HG02938 (cell line): Measurements from ENCODE around the gene ZRANB1.

Experiments
- ATAC-seq: cut with Tn5 transposase; IDR thresholded peaks from one replicate; pipeline ENCODE4 v1.9.1; 2021; ENCODE audit warnings: mild to moderate bottlenecking, moderate library complexity; ENCODE audit not compliant: unreplicated experiment

The ZRANB1 gene

GRCh38 chr10:125033146-125033924 is 91.4 kb downstream of the ZRANB1 start:
- ATAC-seq: no peak

- no peak for ATAC-seq
Observed at GRCh38 chr10:125034675-125035074, 92.8 kb downstream of the ZRANB1 start.

GRCh38 chr10:125035136-125035535 is 93.2 kb downstream of the ZRANB1 start:
- ATAC-seq: no peak

- no peak for ATAC-seq
Observed at GRCh38 chr10:125035588-125036295, 93.8 kb downstream of the ZRANB1 start.

GRCh38 chr10:125037145-125037877 is 95.4 kb downstream of the ZRANB1 start:
- ATAC-seq: no peak
